ENCODE results near the gene PRAME.
"Not testable (repeated sequence)": the region's sequence is repeated elsewhere in the genome, so short reads cannot be mapped to it uniquely, and the experiment has no call there.

PRAME gene

GRCh38 chr22:22558972-22559603 lies at the start of gene PRAME:
Gene PRAME, minus strand, starts transcription at chr22:22559265. Its CDS starts 2,433 bp downstream, at chr22:22556832.
- DNase-seq = peak; percentile 83 to 85

DNA sequence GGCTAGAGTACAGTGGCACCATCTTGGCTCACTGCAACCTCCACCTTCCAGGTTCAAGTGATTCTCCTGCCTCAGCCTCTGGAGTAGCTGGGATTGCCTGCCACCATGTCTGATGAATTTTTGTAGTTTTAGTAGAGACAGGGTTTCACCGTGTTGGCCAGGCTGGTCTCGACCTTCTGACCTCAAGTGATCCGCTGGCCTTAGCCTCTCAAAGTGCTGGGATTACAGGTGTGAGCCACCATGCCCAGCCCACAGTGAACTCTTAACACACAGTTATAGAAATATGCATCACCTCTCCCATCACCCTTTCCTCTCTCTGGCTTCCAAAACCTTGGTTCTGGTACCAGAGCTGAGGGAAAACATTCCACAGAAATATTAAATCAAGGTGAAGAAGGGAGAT lies 49.0 kb upstream of the PRAME start:
- not testable (repeated sequence) for DNase-seq

DNA sequence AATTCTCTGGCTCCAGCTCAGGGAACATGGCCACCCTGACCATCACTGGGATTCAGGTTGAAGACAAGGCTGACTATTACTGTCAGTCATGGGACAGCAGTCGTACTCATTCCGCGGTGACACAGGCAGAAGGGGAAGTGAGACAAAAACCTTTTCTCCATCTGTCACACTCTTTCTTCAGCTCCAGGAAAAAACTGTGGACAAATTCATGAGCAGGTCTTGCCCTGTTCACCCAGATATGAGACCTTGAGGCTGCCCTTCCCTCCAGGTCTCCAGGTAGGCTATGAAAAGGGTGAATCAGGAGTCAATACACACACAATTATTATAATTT lies 46.0 kb upstream of the PRAME start:
- DNase-seq = no peak

- DNase-seq = no peak
These were observed 45.4 kb upstream of the PRAME start for GRCh38 chr22:22604326-22605073.

DNA sequence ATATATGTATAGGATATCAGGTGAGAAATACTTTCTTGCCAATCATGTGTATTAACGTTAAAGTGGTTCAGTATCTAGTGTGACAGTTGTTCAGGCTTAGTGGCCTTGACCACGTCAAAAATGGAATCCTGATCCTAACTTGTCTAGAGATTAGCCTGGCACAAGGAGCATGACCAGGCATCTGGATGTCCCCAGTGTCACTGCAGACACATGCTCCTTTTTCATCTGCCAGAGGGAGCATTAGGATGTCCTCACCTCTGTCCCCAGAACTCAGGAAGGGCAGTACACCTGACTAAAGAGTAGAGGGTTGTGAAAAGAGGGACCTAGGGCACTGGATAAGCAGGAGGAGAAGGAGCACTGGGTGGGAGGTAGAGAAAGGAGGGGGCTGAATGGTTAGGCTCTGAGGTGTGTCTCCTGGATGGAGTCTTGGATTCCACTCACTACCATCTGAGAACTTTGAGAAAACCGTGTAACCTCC lies 44.4 kb upstream of the PRAME start:
- DNase-seq = no peak

- no peak for DNase-seq
These were observed 41.6 kb upstream of the PRAME start for GRCh38 chr22:22600531-22601261.

GRCh38 chr22:22599248-22599647 lies 40.2 kb upstream of the PRAME start:
- DNase-seq = no peak

GRCh38 chr22:22598144-22598543 lies 39.1 kb upstream of the PRAME start:
- no peak for DNase-seq

DNA sequence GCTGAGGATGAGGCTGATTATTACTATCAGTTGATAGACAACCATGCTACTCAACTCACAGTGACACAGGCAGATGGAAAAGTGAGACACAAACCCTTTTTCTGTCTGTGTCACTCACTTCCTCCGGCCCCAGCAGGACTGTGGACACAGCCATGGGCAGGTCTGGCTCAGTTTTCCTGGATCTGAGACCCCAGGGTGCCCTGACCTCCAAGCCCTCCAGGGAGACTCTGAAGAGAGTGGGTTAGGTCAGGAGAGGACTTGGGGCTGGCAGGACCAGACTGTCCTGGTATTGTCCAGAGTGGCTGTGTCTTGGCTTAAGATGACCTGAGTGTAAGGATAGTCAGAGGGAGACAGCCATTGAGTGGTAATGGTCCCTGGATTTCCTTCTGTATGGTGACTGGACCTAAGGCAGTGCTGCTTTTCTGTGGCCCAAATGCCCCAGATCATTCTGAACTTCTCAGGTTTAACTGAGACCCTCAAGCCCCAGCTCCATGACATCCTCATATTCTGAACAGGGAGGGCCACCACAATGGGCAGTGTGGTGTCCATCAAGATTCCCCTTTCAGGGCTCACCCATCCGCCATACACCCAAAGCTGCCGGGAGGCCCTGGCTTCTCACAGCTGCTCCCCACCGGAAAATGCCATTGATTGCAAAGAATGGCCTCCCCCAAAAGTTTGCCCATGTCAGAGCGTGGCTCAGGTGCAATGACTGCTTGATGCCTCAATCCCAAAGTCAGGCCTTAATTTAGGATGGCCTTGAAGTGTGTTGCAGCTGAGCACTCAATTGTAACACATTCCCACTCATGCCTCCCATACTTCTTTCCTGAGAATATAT lies 36.2 kb upstream of the PRAME start:
- no peak for DNase-seq

DNA sequence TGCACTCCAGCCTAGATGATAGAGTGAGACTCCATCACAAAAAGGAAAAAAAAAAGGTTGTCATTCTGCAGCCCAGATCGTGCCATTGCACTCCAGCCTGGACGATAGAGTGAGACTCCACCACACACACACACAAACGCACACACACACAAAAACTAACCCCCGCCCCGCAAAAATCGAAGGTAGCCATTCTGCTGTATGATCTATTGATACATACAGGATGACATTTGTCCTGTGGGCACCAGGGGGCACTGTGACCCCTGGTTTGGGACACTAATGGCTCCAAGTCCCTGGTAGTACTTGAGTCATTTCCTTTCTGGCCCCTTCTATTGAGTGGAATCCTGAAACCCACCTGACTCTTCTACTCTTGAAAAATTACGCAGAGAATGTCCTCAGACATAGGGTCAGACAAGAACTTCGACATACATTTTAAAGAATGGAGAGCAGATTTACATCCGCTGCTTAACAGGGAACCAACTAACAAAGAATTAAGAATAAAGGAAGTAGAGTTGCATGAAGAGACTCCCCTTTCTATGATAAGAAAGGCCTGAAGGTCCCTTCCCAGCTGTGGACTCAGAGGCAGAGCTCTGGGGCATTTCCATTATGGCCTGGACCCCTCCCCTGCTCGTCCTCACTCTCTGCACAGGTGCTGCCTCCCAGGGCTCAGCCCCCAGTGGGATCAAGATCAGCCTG lies 35.0 kb upstream of the PRAME start:
- DNase-seq = peak in 1 of 2 experiments; percentile 28

DNA sequence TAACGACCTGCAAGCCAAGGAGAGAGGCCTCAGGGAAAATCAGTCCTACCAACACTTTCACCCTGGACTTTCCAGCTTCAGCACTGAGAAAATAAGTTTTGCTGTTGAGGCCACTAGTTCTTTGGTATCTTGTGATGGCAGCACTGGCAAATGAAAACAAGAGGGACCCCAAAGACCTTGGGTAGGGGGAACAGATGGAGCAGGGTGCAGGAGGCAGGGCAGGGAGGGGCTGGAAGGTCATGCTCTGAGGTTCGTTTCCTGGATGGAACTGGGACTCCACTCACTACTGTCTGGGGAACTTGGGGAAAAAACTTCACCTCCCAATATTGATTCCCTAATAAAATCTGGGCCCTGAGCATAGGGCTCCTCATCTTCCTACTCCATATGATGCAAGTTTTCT lies 34.2 kb upstream of the PRAME start:
- DNase-seq = no peak

GRCh38 chr22:22591348-22592299 lies 32.6 kb upstream of the PRAME start:
- no peak for DNase-seq

DNA sequence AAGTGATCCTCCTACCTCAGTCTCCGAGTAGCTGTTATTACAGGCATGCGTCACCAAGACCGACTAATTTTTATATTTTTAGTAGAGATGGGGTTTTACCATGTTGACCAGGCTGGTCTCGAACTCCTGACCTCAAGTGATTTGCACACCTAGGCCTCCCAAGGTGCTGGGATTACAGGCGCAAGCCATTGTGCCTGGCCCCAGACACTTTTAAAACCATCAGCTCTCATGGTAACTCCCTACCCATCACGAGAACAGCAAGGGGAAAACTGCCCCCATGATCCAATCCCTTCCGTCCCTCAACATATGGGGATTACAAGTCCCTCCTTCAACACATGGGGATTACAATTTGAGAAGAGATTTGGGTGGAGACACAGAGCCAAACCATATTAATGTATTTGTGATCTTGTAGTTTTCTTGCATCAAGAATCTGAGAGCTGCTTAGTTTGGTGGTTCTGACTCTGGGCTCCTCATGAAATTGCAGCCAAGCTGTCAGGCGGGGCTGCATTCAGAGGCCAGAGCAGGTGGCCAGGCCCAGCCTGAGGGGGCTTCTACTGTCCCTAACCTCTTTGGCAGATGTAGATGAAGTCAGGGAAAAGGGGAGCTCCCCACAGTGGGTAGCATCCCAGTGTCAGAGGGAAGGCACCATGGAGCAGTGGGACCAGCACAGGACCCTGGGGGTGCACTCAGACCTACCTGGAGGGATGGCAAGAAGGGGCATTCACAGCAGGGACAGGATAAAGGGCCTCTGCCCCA lies 31.2 kb upstream of the PRAME start:
- no peak for DNase-seq

DNA sequence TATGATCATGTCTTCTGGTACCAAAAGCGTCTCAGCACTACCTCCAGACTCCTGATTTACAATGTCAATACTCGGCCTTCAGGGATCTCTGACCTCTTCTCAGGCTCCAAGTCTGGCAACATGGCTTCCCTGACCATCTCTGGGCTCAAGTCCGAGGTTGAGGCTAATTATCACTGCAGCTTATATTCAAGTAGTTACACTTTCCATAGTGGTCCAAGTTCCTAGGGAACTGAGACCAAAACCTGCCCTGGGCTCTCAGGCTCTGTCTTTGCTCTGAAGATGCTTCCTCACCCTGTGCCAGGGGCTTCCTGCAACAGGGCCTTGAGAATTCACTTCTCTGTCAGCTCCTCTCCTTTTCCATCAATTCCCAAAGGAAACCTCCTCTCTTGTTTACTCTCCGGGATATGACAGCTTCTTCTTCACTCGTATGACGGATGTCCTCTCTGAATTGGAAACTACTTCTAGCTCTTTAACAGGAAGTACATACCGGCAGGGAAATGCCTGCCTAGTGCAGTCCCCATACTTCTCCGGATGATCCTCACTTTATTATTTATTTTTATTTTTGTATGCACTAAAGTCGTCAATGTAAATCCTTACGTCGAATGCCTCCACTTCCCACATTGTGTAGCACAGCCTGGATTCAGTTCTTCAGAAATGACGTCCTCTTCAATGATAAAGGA lies 29.6 kb upstream of the PRAME start:
- DNase-seq = no peak

DNA sequence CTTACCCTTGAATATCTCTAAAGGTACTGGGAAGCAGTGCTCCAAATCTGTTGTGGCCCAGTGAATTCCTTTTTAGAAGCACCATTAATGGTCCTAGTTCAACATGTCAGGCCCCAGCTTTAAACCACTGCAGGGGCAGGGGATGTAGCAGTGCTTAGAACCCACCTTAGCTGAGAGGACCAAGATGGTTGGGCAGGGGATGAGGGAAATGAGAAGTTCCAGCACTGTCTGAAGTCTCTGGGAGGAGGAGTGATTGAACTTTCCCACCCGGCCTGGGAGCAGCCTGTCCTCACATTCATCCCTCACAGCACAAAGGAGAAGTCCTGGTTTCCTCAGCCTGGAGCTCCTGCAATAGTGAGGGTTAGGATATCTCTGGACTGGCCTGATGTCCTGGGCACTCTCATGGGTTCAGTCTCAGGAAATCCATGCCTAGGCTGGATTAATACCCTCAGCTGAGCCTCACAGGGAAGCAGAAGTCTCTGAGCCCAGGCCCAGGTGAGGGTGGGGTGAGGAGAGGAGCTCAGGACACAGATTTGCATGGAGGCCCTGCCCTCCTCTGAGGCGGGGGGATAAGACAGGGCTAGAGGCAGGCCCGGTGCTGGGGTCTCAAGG lies 28.6 kb upstream of the PRAME start:
- DNase-seq = no peak

GRCh38 chr22:22584722-22585121 lies 25.7 kb upstream of the PRAME start:
- DNase-seq = no peak

DNA sequence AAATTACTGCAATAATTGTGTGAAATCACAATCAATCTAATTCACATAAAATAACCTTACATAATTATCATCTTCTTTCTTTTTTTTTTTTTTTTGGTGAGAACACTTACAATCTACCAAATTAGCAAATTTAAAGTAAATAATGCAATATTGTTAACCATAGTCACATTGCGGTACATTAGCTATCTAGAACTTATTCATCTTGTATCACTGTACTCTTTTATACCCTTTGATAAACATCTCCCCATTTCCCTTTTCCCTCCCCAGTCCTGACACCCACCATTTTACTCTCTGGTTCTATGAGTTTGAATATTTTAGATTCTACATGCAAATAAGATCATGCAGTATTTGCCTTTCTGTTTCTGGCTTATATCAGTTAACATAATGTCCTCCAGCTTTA lies 24.0 kb upstream of the PRAME start:
- DNase-seq = no peak

DNA sequence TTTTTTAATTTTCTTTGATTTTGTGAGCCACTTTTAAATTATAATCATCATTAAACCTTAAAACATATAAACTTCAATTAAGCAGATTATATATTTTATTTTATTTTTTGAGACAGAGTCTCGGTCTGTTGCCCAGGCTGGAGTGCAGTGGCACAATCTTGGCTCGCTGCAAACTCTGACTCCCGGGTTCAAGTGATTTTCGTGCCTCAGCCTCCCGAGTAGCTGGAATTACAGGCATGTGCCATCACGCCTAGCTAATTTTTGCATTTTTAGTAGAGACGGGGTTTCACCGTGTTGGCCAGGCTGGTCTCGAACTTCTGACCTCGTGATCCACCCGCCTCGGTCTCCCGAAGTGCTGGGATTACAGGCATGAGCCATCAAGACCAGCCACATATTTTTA lies 22.5 kb upstream of the PRAME start:
- not testable (repeated sequence) for DNase-seq

DNA sequence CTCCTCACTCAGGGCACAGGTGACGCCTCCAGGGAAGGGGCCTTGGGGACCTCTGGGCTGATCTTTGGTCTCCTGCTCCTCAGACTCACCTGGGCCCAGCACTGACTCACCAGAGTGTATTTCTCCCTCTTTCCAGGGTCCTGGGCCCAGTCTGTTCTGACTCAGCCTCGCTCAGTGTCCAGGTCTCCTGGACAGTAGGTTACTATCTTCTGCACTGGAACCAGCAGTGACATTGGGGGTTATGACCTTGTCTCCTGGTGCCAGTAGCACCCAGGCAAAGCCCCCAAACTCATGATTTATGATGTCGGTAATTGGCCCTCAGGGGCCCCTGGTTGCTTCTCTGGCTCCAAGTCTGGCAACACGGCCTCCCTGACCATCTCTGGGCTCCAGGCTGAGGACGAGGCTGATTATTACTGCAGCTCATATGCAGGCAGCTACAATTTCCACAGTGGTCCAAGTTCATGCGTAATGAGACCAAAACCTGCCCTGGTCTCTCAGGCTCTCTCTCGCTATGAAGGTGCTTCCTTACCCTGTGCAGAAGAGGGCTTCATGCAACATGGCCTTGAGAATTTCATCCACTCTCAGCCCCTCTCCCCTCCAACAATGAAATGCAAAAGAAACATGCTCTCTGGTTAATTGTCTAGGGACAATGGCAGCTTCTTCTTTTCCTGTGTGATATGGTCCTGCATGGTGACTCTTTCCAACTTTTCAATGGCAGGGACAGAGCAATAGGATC lies 21.0 kb upstream of the PRAME start:
- DNase-seq = no peak
